GM19438 (cell line): ENCODE measurements around the gene MCTP1.

Source experiments
- ATAC-seq: cut with Tn5 transposase; IDR thresholded peaks from one replicate; pipeline ENCODE4 v1.9.1; 2021; ENCODE audit warnings: low read depth; ENCODE audit not compliant: unreplicated experiment

The MCTP1 gene

GRCh38 chr5:95134326-95134725 lies 150.6 kb downstream of the MCTP1 start:
- ATAC-seq: no peak

GRCh38 chr5:95132096-95132495 lies 152.8 kb downstream of the MCTP1 start:
- ATAC-seq: no peak

- no peak for ATAC-seq
These were observed 154.0 kb downstream of the MCTP1 start for GRCh38 chr5:95130941-95131340.

GRCh38 chr5:95124731-95125130 lies 160.2 kb downstream of the MCTP1 start:
- ATAC-seq: no peak

GRCh38 chr5:95124101-95124500 lies 160.8 kb downstream of the MCTP1 start:
- ATAC-seq: no peak

GRCh38 chr5:95114902-95115301 lies 170.0 kb downstream of the MCTP1 start:
- ATAC-seq: no peak

GRCh38 chr5:95114305-95114704 lies 170.6 kb downstream of the MCTP1 start:
- ATAC-seq: no peak

- ATAC-seq: no peak
These were observed 171.4 kb downstream of the MCTP1 start for GRCh38 chr5:95113489-95113888.

GRCh38 chr5:95111141-95111540 lies 173.8 kb downstream of the MCTP1 start:
- no peak for ATAC-seq

- ATAC-seq: no peak
These were observed 174.8 kb downstream of the MCTP1 start for GRCh38 chr5:95110118-95110517.

GRCh38 chr5:95107138-95107537 lies 177.8 kb downstream of the MCTP1 start:
- no peak for ATAC-seq

- ATAC-seq: no peak
These were observed 179.3 kb downstream of the MCTP1 start for GRCh38 chr5:95105638-95106037.

- peak; percentile 96 for ATAC-seq
These were observed 182.2 kb downstream of the MCTP1 start for GRCh38 chr5:95102687-95103086.

GRCh38 chr5:95102080-95102479 lies 182.8 kb downstream of the MCTP1 start:
- peak; percentile 48 for ATAC-seq

- ATAC-seq: no peak
These were observed 184.3 kb downstream of the MCTP1 start for GRCh38 chr5:95100551-95100950.

GRCh38 chr5:95098012-95098411 lies 186.9 kb downstream of the MCTP1 start:
- no peak for ATAC-seq

GRCh38 chr5:95093211-95093610 lies 191.7 kb downstream of the MCTP1 start:
- no peak for ATAC-seq

GRCh38 chr5:95090774-95091173 lies 194.1 kb downstream of the MCTP1 start:
- ATAC-seq: no peak

GRCh38 chr5:95087816-95088317 lies 197.0 kb downstream of the MCTP1 start:
- ATAC-seq: peak; percentile 68

GRCh38 chr5:95086927-95087815 lies 197.7 kb downstream of the MCTP1 start:
- peak; percentile 44 for ATAC-seq

- ATAC-seq: no peak
These were observed 200.1 kb downstream of the MCTP1 start for GRCh38 chr5:95084757-95085156.

GRCh38 chr5:95083606-95084005 lies 201.3 kb downstream of the MCTP1 start:
- no peak for ATAC-seq
